HG02938 (cell line): Measurements from ENCODE around the gene CFAP97.
"Not testable (repeated sequence)": the region's sequence is repeated elsewhere in the genome, so short reads cannot be mapped to it uniquely, and the experiment has no call there.

ENCODE experiments used
- ATAC-seq: cut with Tn5 transposase; IDR thresholded peaks from one replicate; pipeline ENCODE4 v1.9.1; 2021; ENCODE audit warnings: mild to moderate bottlenecking, moderate library complexity; ENCODE audit not compliant: unreplicated experiment

CFAP97 gene

GRCh38 chr4:185142912-185143600 lies 60.7 kb downstream of the CFAP97 start, which contains the start of gene SLC25A4:
SLC25A4 (plus strand) TSS chr4:185143266; CDS start chr4:185143373, 107 bp downstream.
- ATAC-seq = peak; percentile 88

- ATAC-seq = peak; percentile 21
These were observed 61.3 kb downstream of the CFAP97 start for GRCh38 chr4:185142564-185142911.

GRCh38 chr4:185141777-185142176 lies 62.0 kb downstream of the CFAP97 start:
- ATAC-seq = no peak

GRCh38 chr4:185139736-185140135 lies 64.1 kb downstream of the CFAP97 start:
- ATAC-seq = no peak

- ATAC-seq = no peak
These were observed 65.6 kb downstream of the CFAP97 start for GRCh38 chr4:185138161-185138560.

GRCh38 chr4:185137233-185137925 lies 66.4 kb downstream of the CFAP97 start:
- ATAC-seq = no peak

GRCh38 chr4:185134307-185134869 lies 69.4 kb downstream of the CFAP97 start:
- ATAC-seq = peak; percentile 75

- peak; percentile 52 for ATAC-seq
These were observed 75.3 kb downstream of the CFAP97 start for GRCh38 chr4:185128272-185129119.

GRCh38 chr4:185127021-185127925 lies 76.5 kb downstream of the CFAP97 start:
- ATAC-seq = no peak

GRCh38 chr4:185124006-185124405 lies 79.8 kb downstream of the CFAP97 start:
- no peak for ATAC-seq

GRCh38 chr4:185122681-185123345 lies 81.0 kb downstream of the CFAP97 start:
- ATAC-seq = peak; percentile 77

- no peak for ATAC-seq
These were observed 83.2 kb downstream of the CFAP97 start for GRCh38 chr4:185120631-185120946.

- ATAC-seq = no peak
These were observed 83.7 kb downstream of the CFAP97 start for GRCh38 chr4:185119927-185120630.

- ATAC-seq = not testable (repeated sequence)
These were observed 84.3 kb downstream of the CFAP97 start for GRCh38 chr4:185119467-185119866.

GRCh38 chr4:185118876-185119275 lies 84.9 kb downstream of the CFAP97 start:
- ATAC-seq = no peak

- ATAC-seq = no peak
These were observed 86.4 kb downstream of the CFAP97 start for GRCh38 chr4:185117300-185117934.

- no peak for ATAC-seq
These were observed 88.0 kb downstream of the CFAP97 start for GRCh38 chr4:185115827-185116232.

GRCh38 chr4:185113340-185113739 lies 90.5 kb downstream of the CFAP97 start:
- no peak for ATAC-seq

- no peak for ATAC-seq
These were observed 91.7 kb downstream of the CFAP97 start for GRCh38 chr4:185112104-185112503.
